Heart left ventricle (tissue), 16 donors: ENCODE data around the gene FAM167B. TPM values are rescaled to one million over a fixed set of nuclear protein-coding genes. Genes with fewer than 3 reads are reported as not detected.
A peak's percentile ranks its signal among the peaks of the same experiment; 100 is the strongest.

Experiments
- ATAC-seq, 4 donors: fragments of 200-7000 bp; cut with Tn5 transposase; one replicate each; pipeline ENCODE4 v1.9.1; 2020 to 2022; ENCODE audit warnings: moderate library complexity in 4 of 4, mild to moderate bottlenecking in 3 of 4, moderate number of reproducible peaks in 1 of 4
- DNase-seq, 5 donors: peaks; one replicate each; pipeline ENCODE4 v3.0.0-alpha.2; 2020
- H3K27ac ChIP-seq, 12 donors: fragments of 200-600 bp; sonication (generic) in 4 of 12; one replicate each; pipeline versions ENCODE4 v1.5.0 to v1.8.0; 2016 to 2022; ENCODE audit warnings: mild to moderate bottlenecking in 2 of 12
- H3K27me3 ChIP-seq, 9 donors: fragments of 200-600 bp; sonication (generic) in 2 of 9; one replicate each; pipeline versions ENCODE4 v1.5.1 to v1.8.0; 2016 to 2022; ENCODE audit warnings: mild to moderate bottlenecking in 3 of 9
- H3K36me3 ChIP-seq, 9 donors: fragments of 200-600 bp; sonication (generic) in 2 of 9; one replicate each; pipeline versions ENCODE4 v1.5.0 to v1.8.0; 2018 to 2022; ENCODE audit warnings: mild to moderate bottlenecking in 2 of 9
- H3K4me1 ChIP-seq, 12 donors: fragments of 200-600 bp; sonication (generic) in 4 of 12; one replicate each; pipeline versions ENCODE4 v1.5.0 to v1.8.0; 2016 to 2022; ENCODE audit warnings: mild to moderate bottlenecking in 3 of 12
- H3K4me3 ChIP-seq, 12 donors: fragments of 200-600 bp; sonication (generic) in 4 of 12; one replicate each; pipeline versions ENCODE4 v1.5.0 to v1.8.0; 2017 to 2022; ENCODE audit warnings: mild to moderate bottlenecking in 9 of 12, moderate library complexity in 4 of 12
- H3K9me3 ChIP-seq, 12 donors: fragments of 200-600 bp; sonication (generic) in 4 of 12; one replicate each; pipeline versions ENCODE4 v1.5.0 to v1.8.0; 2016 to 2022; ENCODE audit warnings: mild to moderate bottlenecking in 1 of 12
- CTCF ChIP-seq, 12 donors: fragments of 200-600 bp; sonication (generic) in 4 of 12; IDR thresholded peaks; one replicate each; pipeline versions ENCODE4 v1.5.0 to v1.8.0; 2018 to 2022; ENCODE audit warnings: antibody characterized with exemption in 12 of 12, mild to moderate bottlenecking in 5 of 12
- POLR2A ChIP-seq, 2 donors: fragments of 450-650 bp; IDR thresholded peaks; one replicate each; pipeline ENCODE4 v1.6.1; 2017; ENCODE audit warnings: antibody characterized with exemption in 2 of 2, mild to moderate bottlenecking in 2 of 2, moderate library complexity in 2 of 2
- WGBS, 4 donors: extraction: QIAGEN DNeasy Blood & Tissue Kit in 2 of 4; methylation state at CpG; one replicate each; pipeline versions ENCODE4 v1.1.5 to v1.1.7; 2013 to 2018; 5-methylcytosine and 5-hydroxymethylcytosine counted together
- intact Hi-C, 10 donors: fragments of 100-400 bp; cut with DNase I; formaldehyde crosslinking; loops; one replicate each; pipeline versions ENCODE4 v1.11.1 to v1.14.2; 2022
- polyA plus RNA-seq, 2 donors: library from polyadenylated mRNA; stranded (reverse); fragments of 200-250 nt; gene quantifications; one replicate each; pipeline ENCODE4 v1.2.3, GENCODE V29; 2013
- total RNA-seq, 9 donors: library from RNA; depleted of rRNA in 2 of 9; stranded (reverse); fragments of >200 nt in 2 of 9; fragmentation: NEBNext Ultra II Directional in 3 of 9; extraction: Animal tissue kit (Norgen Biotek cat#: 25700) in 3 of 9; gene quantifications; one replicate each; pipeline versions ENCODE4 v1.1.0 to v1.2.4, GENCODE V29; 2016 to 2023
- donor health status: ischemic (EF 13 %, LVEDD 7.1; RV severe dilation, severe dysfunction).
- donor health status: healthy with polysubstance abuse.
- donor health status: DM: no; HTN: yes; CAD: no.
- donor health status: DM: no; HTN: no; CAD: no.
- donor health status: ischemic (EF 25% LVEDD 6.9; RV normal size, moderate dysfunction).
- donor health status: ischemic (EF 25% LVEDD 5.7; RV mildly dilated, moderate dysfunction).
- donor health status: healthy.
- donor health status: DM: yes; HTN: yes; CAD: no.
- donor health status: ischemic (EF 35%, LVEDD 5.7; RV mildly dilated, moderate dysfunction).
- donor health status: nonischemic (EF 11% LVEDD 7.7; RV severe dilation, severe dysfunction).
- donor health status: DM: yes; HTN: yes; CAD: no.
- donor health status: PGD.
- donor health status: ischemic (EF 29% LVEDD 5.4; RV normal size, mild dysfunction).
- donor health status: nonischemic (EF 23%, LVEDD 6.1; RV moderate dilation, normal function).

Gene FAM167B
- total and polyA plus RNA-seq, 11 donors = 2.0 to 14.1 (median 5.6) TPM

- Histone ChIP-seq H3K4me3 (no peak overlapping the region), H3K27me3 (no peaks in the 10 kb centered on the region), H3K27ac (no peak overlapping the region), H3K36me3 (peaks cover 0 to 68% (median 45%) of the 10 kb centered on the region in 9 donors), H3K4me1 (peaks cover 13 to 42% (median 22%) of the 10 kb centered on the region in 12 donors), H3K9me3 (no peaks in the 10 kb centered on the region)
- ATAC-seq = no peak
- TF ChIP-seq CTCF (IDR thresholded peaks at IDR 0.05) (no peak), POLR2A (IDR thresholded peaks at IDR 0.05) (no peak)
- 85 to 91% (median 87%) methylated on average over 7 of the region's 7 CpGs for WGBS, 4 donors
- no peak for DNase-seq
- intact Hi-C loops = loop anchor here in 7 of 10 donors (5.0 to 10.0 kb wide), 6 partner anchors 78 to 193 kb away; partner anchors contain the start of gene BSDC1 (in 2 of the 7)
Observed at GRCh38 chr1:32219022-32219421, 28.0 kb upstream of the FAM167B start.

GRCh38 chr1:32220746-32221580, 26.1 kb upstream of the FAM167B start:
- no peaks in the 10 kb centered on the region for H3K27me3 ChIP-seq
- H3K36me3 ChIP-seq = peaks cover 0 to 71% (median 46%) of the 10 kb centered on the region in 9 donors
- DNase-seq = no peak
- peak overlapping the region in 11 of 12 donors; percentile 64 to 95 (median 78) for H3K4me3 ChIP-seq
- ATAC-seq = no peak
- H3K9me3 ChIP-seq = no peaks in the 10 kb centered on the region
- 82 to 94% (median 85%) methylated on average over 4 of the region's 4 CpGs for WGBS, 4 donors
- intact Hi-C loops = loop anchor here in 5 of 10 donors (5.0 to 10.0 kb wide), 4 partner anchors 71 to 174 kb away; partner anchors contain the start of genes BSDC1 (in 2 of the 5), HDAC1 (in 1 of the 5) and MARCKSL1 (in 1 of the 5)
- H3K4me1 ChIP-seq = peaks cover 13 to 38% (median 25%) of the 10 kb centered on the region in 12 donors
- TF ChIP-seq CTCF (IDR thresholded peaks at IDR 0.05) (no peak), POLR2A (IDR thresholded peaks at IDR 0.05) (no peak)
- peak overlapping the region in 3 of 12 donors; percentile 72 to 97 (median 94) for H3K27ac ChIP-seq

GRCh38 chr1:32221581-32221979, 25.4 kb upstream of the FAM167B start:
- intact Hi-C loops = loop anchor here in 5 of 10 donors (5.0 to 10.0 kb wide), 4 partner anchors 71 to 173 kb away; partner anchors contain the start of genes BSDC1 (in 2 of the 5), HDAC1 (in 1 of the 5) and MARCKSL1 (in 1 of the 5)
- H3K27ac ChIP-seq = peak overlapping the region; percentile 3 to 97 (median 86)
- peaks cover 0 to 71% (median 46%) of the 10 kb centered on the region in 9 donors for H3K36me3 ChIP-seq
- peaks cover 13 to 32% (median 25%) of the 10 kb centered on the region in 12 donors for H3K4me1 ChIP-seq
- H3K9me3 ChIP-seq = no peaks in the 10 kb centered on the region
- no peak for TF ChIP-seq CTCF (IDR thresholded peaks at IDR 0.05)
- TF ChIP-seq POLR2A (IDR thresholded peaks at IDR 0.05) = no peak
- DNase-seq = no peak
- H3K4me3 ChIP-seq = peak overlapping the region; percentile 64 to 95 (median 80)
- 5 to 10% (median 8%) methylated on average over 13 of the region's 13 CpGs for WGBS, 4 donors
- no peaks in the 10 kb centered on the region for H3K27me3 ChIP-seq
- no peak for ATAC-seq
